CD4-positive, CD25-positive, alpha-beta regulatory T cell (primary cell): Measurements from ENCODE around the gene PPP1R14D. TPM values are rescaled to one million over a fixed set of nuclear protein-coding genes. Genes with fewer than 3 reads are reported as not detected.
A peak's percentile ranks its signal among the peaks of the same experiment; 100 is the strongest.

ENCODE experiments used
- ATAC-seq, 2 donors: fragments of 150-1000 bp; cut with Tn5 transposase; one replicate each; pipeline ENCODE4 v1.10.0; 2021; ENCODE audit warnings: low read depth in 2 of 2, moderate number of reproducible peaks in 2 of 2, moderate library complexity in 1 of 2
- DNase-seq, 3 donors: peaks; one replicate each; pipeline versions ENCODE4 v3.0.0 to v3.0.0-alpha.2; 2012 to 2022; ENCODE audit warnings: mixed read lengths in 1 of 3
- H3K27ac ChIP-seq: one replicate; pipeline ENCODE4 v1.7.0; 2013; ENCODE audit warnings: mild to moderate bottlenecking, low read length; ENCODE audit not compliant: insufficient read depth, poor library complexity, severe bottlenecking
- H3K27me3 ChIP-seq: one replicate; pipeline ENCODE4 v1.7.0; 2013; ENCODE audit warnings: low read length; ENCODE audit not compliant: control insufficient read depth, insufficient read depth
- H3K36me3 ChIP-seq: one replicate; pipeline ENCODE4 v1.7.0; 2013; ENCODE audit warnings: mild to moderate bottlenecking, low read length, moderate library complexity; ENCODE audit not compliant: control insufficient read depth, insufficient read depth
- H3K4me1 ChIP-seq: 2 replicates; pipeline ENCODE4 v1.7.0; 2013; ENCODE audit warnings: mild to moderate bottlenecking, low read length; ENCODE audit not compliant: insufficient read depth, control insufficient read depth, poor library complexity, severe bottlenecking
- H3K4me3 ChIP-seq: one replicate; pipeline ENCODE4 v1.7.0; 2013; ENCODE audit warnings: low read depth, mild to moderate bottlenecking, low read length, moderate library complexity
- H3K9me3 ChIP-seq, 2 experiments: 1 replicate in 1 of 2; 2 replicates in 1 of 2; pipeline ENCODE4 v1.7.0; 2013; ENCODE audit warnings: low read length in 2 of 2, mild to moderate bottlenecking in 1 of 2, moderate library complexity in 1 of 2; ENCODE audit not compliant: control insufficient read depth in 2 of 2
- H3K27ac Mint-ChIP-seq, 3 donors: one replicate each; pipeline ENCODE4 v1.8.0; 2020 to 2022; ENCODE audit warnings: mild to moderate bottlenecking in 3 of 3, mixed read lengths in 3 of 3, moderate library complexity in 2 of 3
- H3K27me3 Mint-ChIP-seq: one replicate; pipeline ENCODE4 v1.8.0; 2022; ENCODE audit warnings: mild to moderate bottlenecking, mixed read lengths
- H3K36me3 Mint-ChIP-seq: one replicate; pipeline ENCODE4 v1.8.0; 2020; ENCODE audit warnings: mixed read lengths
- H3K4me1 Mint-ChIP-seq, 4 donors: one replicate each; pipeline ENCODE4 v1.8.0; 2020 to 2022; ENCODE audit warnings: mixed read lengths in 4 of 4, mild to moderate bottlenecking in 1 of 4
- H3K4me3 Mint-ChIP-seq, 4 donors: one replicate each; pipeline ENCODE4 v1.8.0; 2020 to 2022; ENCODE audit warnings: mild to moderate bottlenecking in 4 of 4, mixed read lengths in 4 of 4, moderate library complexity in 3 of 4
- H3K9me3 Mint-ChIP-seq, 7 donors: one replicate each; pipeline ENCODE4 v1.8.0; 2020 to 2022; ENCODE audit warnings: mixed read lengths in 7 of 7, mild to moderate bottlenecking in 3 of 7, moderate library complexity in 2 of 7
- polyA plus RNA-seq, 4 donors: library from polyadenylated mRNA; unstranded; fragments of 300-500 nt; fragmentation: Illumina TruSeq; gene quantifications; one replicate each; pipeline ENCODE4 v1.2.3, GENCODE V29; 2021
- total RNA-seq: library from RNA; stranded (reverse); gene quantifications from one replicate; pipeline ENCODE4 v1.2.3, GENCODE V29; 2022

The PPP1R14D gene
- total and polyA plus RNA-seq, 5 donors from 2014 or later, result not detected

- peaks cover 18% of the 10 kb centered on the region for H3K36me3 Mint-ChIP-seq
- no peaks in the 10 kb centered on the region for H3K9me3 ChIP-seq
- no peak for ATAC-seq
- no peak overlapping the region for H3K4me3 Mint-ChIP-seq
- no peak overlapping the region for H3K4me3 ChIP-seq
- no peak overlapping the region for H3K27ac ChIP-seq
- no peaks in the 10 kb centered on the region for H3K9me3 Mint-ChIP-seq
- peaks cover 44% of the 10 kb centered on the region for H3K36me3 ChIP-seq
- H3K27me3 Mint-ChIP-seq, result no peaks in the 10 kb centered on the region
- H3K4me1 ChIP-seq, result peaks cover 13% of the 10 kb centered on the region
- H3K27me3 ChIP-seq, result no peaks in the 10 kb centered on the region
- H3K27ac Mint-ChIP-seq, result no peak overlapping the region
- no peak for DNase-seq
- peaks cover 0 to 19% (median 12%) of the 10 kb centered on the region in 4 donors for H3K4me1 Mint-ChIP-seq
These were observed 54.6 kb downstream of the PPP1R14D start for GRCh38 chr15:40773902-40774301.

- Histone ChIP-seq H3K36me3 (peaks cover 40% of the 10 kb centered on the region), H3K27ac (no peak overlapping the region), H3K27me3 (no peaks in the 10 kb centered on the region), H3K4me1 (peaks cover 17% of the 10 kb centered on the region), H3K9me3 (no peaks in the 10 kb centered on the region), H3K4me3 (no peak overlapping the region)
- Mint-ChIP-seq H3K27ac (no peak overlapping the region), H3K9me3 (no peaks in the 10 kb centered on the region), H3K4me1 (peaks cover 0 to 23% (median 13%) of the 10 kb centered on the region in 4 donors), H3K36me3 (peaks cover 18% of the 10 kb centered on the region), H3K4me3 (no peak overlapping the region), H3K27me3 (no peaks in the 10 kb centered on the region)
- ATAC-seq (no peak), DNase-seq (no peak)
These were observed 55.0 kb downstream of the PPP1R14D start for GRCh38 chr15:40773496-40773895.

- peaks cover 15% of the 10 kb centered on the region for H3K36me3 Mint-ChIP-seq
- no peaks in the 10 kb centered on the region for H3K27me3 Mint-ChIP-seq
These were observed 56.5 kb downstream of the PPP1R14D start for GRCh38 chr15:40772014-40772413.

GRCh38 chr15:40771242-40771641, 57.3 kb downstream of the PPP1R14D start:
- no peak for DNase-seq
- Mint-ChIP-seq H3K4me3 (no peak overlapping the region), H3K27me3 (no peaks in the 10 kb centered on the region), H3K27ac (peak overlapping the region in 1 of 3 donors; percentile 94), H3K4me1 (peaks cover 0 to 30% (median 12%) of the 10 kb centered on the region in 4 donors), H3K36me3 (peaks cover 8% of the 10 kb centered on the region), H3K9me3 (no peaks in the 10 kb centered on the region)
- H3K27me3 ChIP-seq, result no peaks in the 10 kb centered on the region
- H3K36me3 ChIP-seq, result peaks cover 35% of the 10 kb centered on the region
- no peaks in the 10 kb centered on the region for H3K9me3 ChIP-seq
- ATAC-seq, result no peak
- H3K4me1 ChIP-seq, result peaks cover 19% of the 10 kb centered on the region
- H3K4me3 ChIP-seq, result no peak overlapping the region
- no peak overlapping the region for H3K27ac ChIP-seq

More at GRCh38 chr15:40772014-40772413, 56.5 kb downstream of the PPP1R14D start:
- peaks cover 39% of the 10 kb centered on the region for H3K36me3 ChIP-seq
- Mint-ChIP-seq H3K4me3 (no peak overlapping the region), H3K27ac (no peak overlapping the region), H3K9me3 (no peaks in the 10 kb centered on the region), H3K4me1 (peaks cover 0 to 29% (median 15%) of the 10 kb centered on the region in 4 donors)
- no peak overlapping the region for H3K4me3 ChIP-seq
- DNase-seq (no peak), ATAC-seq (no peak)
- no peaks in the 10 kb centered on the region for H3K27me3 ChIP-seq
- peaks cover 19% of the 10 kb centered on the region for H3K4me1 ChIP-seq
- no peak overlapping the region for H3K27ac ChIP-seq
- no peaks in the 10 kb centered on the region for H3K9me3 ChIP-seq

- peaks cover 29% of the 10 kb centered on the region for H3K4me1 ChIP-seq
- peak overlapping the region; percentile 60 for H3K27ac ChIP-seq
- ATAC-seq, result no peak
- no peaks in the 10 kb centered on the region for H3K9me3 ChIP-seq
- Mint-ChIP-seq H3K4me1 (peaks cover 3 to 40% (median 15%) of the 10 kb centered on the region in 4 donors), H3K4me3 (peak overlapping the region in 3 of 4 donors; percentile 69 to 89 (median 88)), H3K36me3 (peaks cover 8% of the 10 kb centered on the region), H3K27ac (peak overlapping the region; percentile 90 to 94 (median 92)), H3K9me3 (no peaks in the 10 kb centered on the region), H3K27me3 (no peaks in the 10 kb centered on the region)
- no peak overlapping the region for H3K4me3 ChIP-seq
- DNase-seq, result peak in 1 of 3 donors; percentile 27
- peaks cover 25% of the 10 kb centered on the region for H3K36me3 ChIP-seq
- H3K27me3 ChIP-seq, result no peaks in the 10 kb centered on the region
These were observed 58.3 kb downstream of the PPP1R14D start for GRCh38 chr15:40770147-40770721.

GRCh38 chr15:40769274-40770146, 59.0 kb downstream of the PPP1R14D start, which contains the start of gene C15orf62:
Gene C15orf62, plus strand, starts transcription at chr15:40769980. Its CDS starts 516 bp downstream, at chr15:40770496.
- Mint-ChIP-seq H3K4me1 (peaks cover 7 to 47% (median 19%) of the 10 kb centered on the region in 4 donors), H3K27me3 (no peaks in the 10 kb centered on the region), H3K4me3 (peak within 1 kb of the TSS; percentile 69 to 89 (median 84)), H3K36me3 (peaks cover 3% of the 10 kb centered on the region), H3K27ac (peak within 1 kb of the TSS; percentile 92 to 94 (median 92)), H3K9me3 (no peaks in the 10 kb centered on the region)
- ATAC-seq, result peak; percentile 64 to 75
- Histone ChIP-seq H3K4me1 (peaks cover 36% of the 10 kb centered on the region), H3K9me3 (no peaks in the 10 kb centered on the region), H3K27ac (peak within 1 kb of the TSS; percentile 60), H3K4me3 (no peak within 1 kb of the TSS), H3K27me3 (no peaks in the 10 kb centered on the region), H3K36me3 (peaks cover 17% of the 10 kb centered on the region)
- peak; percentile 34 to 71 (median 45) for DNase-seq

- peak in 1 of 3 donors; percentile 36 for DNase-seq
- no peaks in the 10 kb centered on the region for H3K36me3 Mint-ChIP-seq
- no peaks in the 10 kb centered on the region for H3K27me3 Mint-ChIP-seq
- peak overlapping the region; percentile 66 to 94 (median 92) for H3K27ac Mint-ChIP-seq
- peaks cover 7 to 49% (median 19%) of the 10 kb centered on the region in 4 donors for H3K4me1 Mint-ChIP-seq
- Histone ChIP-seq H3K36me3 (peaks cover 11% of the 10 kb centered on the region), H3K9me3 (no peaks in the 10 kb centered on the region), H3K4me1 (peaks cover 42% of the 10 kb centered on the region), H3K27ac (peak overlapping the region; percentile 60), H3K27me3 (no peaks in the 10 kb centered on the region), H3K4me3 (no peak overlapping the region)
- ATAC-seq, result no peak
- no peaks in the 10 kb centered on the region for H3K9me3 Mint-ChIP-seq
- H3K4me3 Mint-ChIP-seq, result peak overlapping the region; percentile 62 to 89 (median 84)
These were observed 59.8 kb downstream of the PPP1R14D start for GRCh38 chr15:40768521-40769273.
